ENCODE measurements around the gene TBX21.

TBX21 gene

GRCh38 chr17:47733047-47733673, at the start of gene TBX21:
TSS of gene TBX21 (plus strand) at chr17:47733236. CDS start at chr17:47733455, 219 bp downstream.
- peak; percentile 61 for DNase-seq

- no peak for DNase-seq
These were observed 49.0 kb upstream of the TBX21 start for GRCh38 chr17:47684025-47684424.

- no peak for DNase-seq
These were observed 48.4 kb upstream of the TBX21 start for GRCh38 chr17:47684535-47685193.

- no peak for DNase-seq
These were observed 47.3 kb upstream of the TBX21 start for GRCh38 chr17:47685556-47686275.

- DNase-seq = no peak
These were observed 46.8 kb upstream of the TBX21 start for GRCh38 chr17:47686276-47686635.

GRCh38 chr17:47686664-47687327, 46.2 kb upstream of the TBX21 start:
- DNase-seq = no peak

- no peak for DNase-seq
These were observed 45.7 kb upstream of the TBX21 start for GRCh38 chr17:47687328-47687690.

GRCh38 chr17:47687748-47688147, 45.3 kb upstream of the TBX21 start:
- no peak for DNase-seq

GRCh38 chr17:47690121-47690520, 42.9 kb upstream of the TBX21 start:
- DNase-seq = no peak

GRCh38 chr17:47692137-47692894, 40.7 kb upstream of the TBX21 start:
- DNase-seq = no peak

GRCh38 chr17:47692895-47693730, 39.9 kb upstream of the TBX21 start:
- DNase-seq = no peak

- peak; percentile 35 for DNase-seq
These were observed 39.1 kb upstream of the TBX21 start, which contains the start of gene TBKBP1 for GRCh38 chr17:47693731-47694580. TSS of gene TBKBP1 (plus strand) at chr17:47694161. CDS start at chr17:47696113, 1,952 bp downstream.

- DNase-seq = peak; percentile 26
These were observed 38.2 kb upstream of the TBX21 start for GRCh38 chr17:47694581-47695428.

GRCh38 chr17:47695429-47696376, 37.3 kb upstream of the TBX21 start:
- DNase-seq = no peak

GRCh38 chr17:47696717-47697642, 36.1 kb upstream of the TBX21 start:
- DNase-seq = no peak

- DNase-seq = no peak
These were observed 34.9 kb upstream of the TBX21 start for GRCh38 chr17:47697906-47698711.

Measured in NCI-H1105 treated with DMSO at 0.1 percent for 48 hours (cell line).